Psoas muscle (tissue), 8 donors: ENCODE results near the gene RIMS1. TPM values are rescaled to one million over a fixed set of nuclear protein-coding genes. Genes with fewer than 3 reads are reported as not detected.

Experiments used
- ATAC-seq, 4 donors: fragments of 200-7000 bp; cut with Tn5 transposase; one replicate each; pipeline ENCODE4 v1.9.1; 2020; ENCODE audit warnings: moderate library complexity in 3 of 4, mild to moderate bottlenecking in 2 of 4
- DNase-seq, 2 donors: peaks; one replicate each; pipeline ENCODE4 v3.0.0-alpha.2; 2020
- H3K27ac ChIP-seq: fragments of 200-600 bp; one replicate; pipeline ENCODE4 v1.8.0; 2022
- H3K27me3 ChIP-seq, 3 donors: fragments of 200-600 bp in 1 of 3; one replicate each; pipeline versions ENCODE4 v1.6.1 to v1.8.0; 2013 to 2022; ENCODE audit warnings: low read length in 2 of 3, mild to moderate bottlenecking in 2 of 3, moderate library complexity in 1 of 3; ENCODE audit not compliant: insufficient read depth in 3 of 3
- H3K36me3 ChIP-seq, 2 donors: fragments of 200-600 bp in 1 of 2; one replicate each; pipeline versions ENCODE4 v1.6.1 to v1.8.0; 2013 to 2022; ENCODE audit warnings: low read depth in 1 of 2, mild to moderate bottlenecking in 1 of 2, moderate library complexity in 1 of 2; ENCODE audit not compliant: insufficient read depth in 1 of 2
- H3K4me1 ChIP-seq: fragments of 200-600 bp; one replicate; pipeline ENCODE4 v1.8.0; 2022
- H3K4me3 ChIP-seq: fragments of 200-600 bp; one replicate; pipeline ENCODE4 v1.8.0; 2022; ENCODE audit warnings: mild to moderate bottlenecking
- H3K9me3 ChIP-seq: fragments of 200-600 bp; one replicate; pipeline ENCODE4 v1.8.0; 2022
- CTCF ChIP-seq: fragments of 200-600 bp; IDR thresholded peaks from one replicate; pipeline ENCODE4 v1.8.0; 2022; ENCODE audit warnings: antibody characterized with exemption
- WGBS, 3 donors: extraction: QIAGEN DNeasy Blood & Tissue Kit; methylation state at CpG; one replicate each; pipeline versions ENCODE4 v1.1.6 to v1.1.7; 2013; 5-methylcytosine and 5-hydroxymethylcytosine counted together
- intact Hi-C, 2 donors: fragments of 100-400 bp; cut with DNase I; formaldehyde crosslinking; loops; one replicate each; pipeline versions ENCODE4 v1.11.0 to v1.14.2; 2022
- polyA plus RNA-seq, 3 donors: library from polyadenylated mRNA; stranded (reverse); fragments of 200-250 nt; gene quantifications; one replicate each; pipeline ENCODE4 v1.2.3, GENCODE V29; 2013
- total RNA-seq, 4 donors: library from RNA; stranded (reverse); fragmentation: NEBNext Ultra II Directional in 2 of 4; extraction: Animal tissue kit (Norgen Biotek cat#: 25700) in 2 of 4; gene quantifications; one replicate each; pipeline versions ENCODE4 v1.2.1 to v1.2.4, GENCODE V29; 2021 to 2023
- donor health status: healthy with polysubstance abuse.
- donor health status: DM: no; HTN: no; CAD: no; lungs with moderate emphysema.
- donor health status: Bipolar disorder and iron deficiency.
- donor health status: healthy.
- donor health status: DM: yes; HTN: yes; CAD: no.
- donor health status: DM: no; HTN: no; CAD: no.
- donor health status: DM: no; HTN: no; CAD: no.
- donor health status: DM: yes; HTN: yes; CAD: no.

Gene RIMS1
- total and polyA plus RNA-seq, 7 donors: 0.03 to 2.0 (median 0.22) TPM

- 71 to 80% (median 75%) methylated on average over 7 of the region's 7 CpGs for WGBS, 3 donors
- DNase-seq (no peak), ATAC-seq (no peak)
- Histone ChIP-seq H3K9me3 (no peaks in the 10 kb centered on the region), H3K4me1 (no peaks in the 10 kb centered on the region), H3K27ac (no peak overlapping the region), H3K4me3 (no peak overlapping the region), H3K36me3 (no peaks in the 10 kb centered on the region), H3K27me3 (no peaks in the 10 kb centered on the region)
- TF ChIP-seq CTCF: no peak
- intact Hi-C loops: no loop called here
These were observed 79.1 kb downstream of the RIMS1 start for GRCh38 chr6:71965404-71965803.

- TF ChIP-seq CTCF: no peak
- DNase-seq: no peak
- intact Hi-C loops: no loop called here
- Histone ChIP-seq H3K27me3 (no peaks in the 10 kb centered on the region), H3K4me3 (no peak overlapping the region), H3K9me3 (no peaks in the 10 kb centered on the region), H3K27ac (no peak overlapping the region), H3K4me1 (no peaks in the 10 kb centered on the region), H3K36me3 (no peaks in the 10 kb centered on the region)
- ATAC-seq: no peak
- WGBS, 3 donors: 83 to 85% (median 84%) methylated on average over 5 of the region's 5 CpGs
These were observed 81.1 kb downstream of the RIMS1 start for GRCh38 chr6:71967436-71967835.

- intact Hi-C loops: no loop called here
- Histone ChIP-seq H3K9me3 (no peaks in the 10 kb centered on the region), H3K36me3 (no peaks in the 10 kb centered on the region), H3K4me1 (no peaks in the 10 kb centered on the region), H3K4me3 (no peak overlapping the region), H3K27me3 (no peaks in the 10 kb centered on the region), H3K27ac (no peak overlapping the region)
- ATAC-seq (no peak), DNase-seq (no peak)
- WGBS, 3 donors: 63 to 80% (median 68%) methylated on average over 4 of the region's 4 CpGs
- TF ChIP-seq CTCF: no peak
These were observed 91.5 kb downstream of the RIMS1 start for GRCh38 chr6:71977884-71978283.

GRCh38 chr6:71979911-71980310 lies 93.6 kb downstream of the RIMS1 start:
- no peak for TF ChIP-seq CTCF
- DNase-seq (no peak), ATAC-seq (no peak)
- H3K36me3 ChIP-seq: no peaks in the 10 kb centered on the region
- no peak overlapping the region for H3K27ac ChIP-seq
- no peak overlapping the region for H3K4me3 ChIP-seq
- no peaks in the 10 kb centered on the region for H3K27me3 ChIP-seq
- 73 to 88% (median 76%) methylated on average over 2 of the region's 2 CpGs for WGBS, 3 donors
- H3K9me3 ChIP-seq: no peaks in the 10 kb centered on the region
- no peaks in the 10 kb centered on the region for H3K4me1 ChIP-seq
- intact Hi-C loops: no loop called here

GRCh38 chr6:71982389-71982788 lies 96.0 kb downstream of the RIMS1 start:
- ATAC-seq (no peak), DNase-seq (no peak)
- Histone ChIP-seq H3K9me3 (no peaks in the 10 kb centered on the region), H3K27me3 (no peaks in the 10 kb centered on the region), H3K4me3 (no peak overlapping the region), H3K36me3 (no peaks in the 10 kb centered on the region), H3K27ac (no peak overlapping the region), H3K4me1 (no peaks in the 10 kb centered on the region)
- WGBS, 3 donors: 42 to 57% (median 48%) methylated on average over 1 of the region's 1 CpG
- intact Hi-C loops: no loop called here
- TF ChIP-seq CTCF: no peak
